Hindlimb muscle (tissue), 1 donor: ENCODE results near the gene PTPRN2. TPM values are rescaled to one million over a fixed set of nuclear protein-coding genes. Genes with fewer than 3 reads are reported as not detected.

Experiments used
- DNase-seq: peaks from one replicate; pipeline ENCODE4 v3.0.0-alpha.2; 2013
- polyA plus RNA-seq: library from polyadenylated mRNA; unstranded; fragments of 120-200 nt; gene quantifications from one replicate; pipeline ENCODE4 v1.2.1, GENCODE V29; 2013; ENCODE audit not compliant: insufficient read length

The PTPRN2 gene
- polyA plus RNA-seq, 1 donor = 2.0 TPM

- no peak for DNase-seq
Observed at GRCh38 chr7:157837561-157837960, 750.1 kb downstream of the PTPRN2 start.

GRCh38 chr7:157837047-157837446, 750.6 kb downstream of the PTPRN2 start:
- DNase-seq = no peak

- no peak for DNase-seq
Observed at GRCh38 chr7:157834501-157835163, 753.0 kb downstream of the PTPRN2 start.

GRCh38 chr7:157832866-157833607, 754.6 kb downstream of the PTPRN2 start:
- DNase-seq = no peak

- no peak for DNase-seq
Observed at GRCh38 chr7:157832421-157832820, 755.2 kb downstream of the PTPRN2 start.

GRCh38 chr7:157832006-157832405, 755.6 kb downstream of the PTPRN2 start:
- no peak for DNase-seq

- DNase-seq = no peak
Observed at GRCh38 chr7:157831143-157831905, 756.3 kb downstream of the PTPRN2 start.

- DNase-seq = no peak
Observed at GRCh38 chr7:157830331-157830730, 757.3 kb downstream of the PTPRN2 start.

GRCh38 chr7:157829491-157829890, 758.1 kb downstream of the PTPRN2 start:
- no peak for DNase-seq

- no peak for DNase-seq
Observed at GRCh38 chr7:157828881-157829280, 758.7 kb downstream of the PTPRN2 start.

GRCh38 chr7:157828190-157828589, 759.4 kb downstream of the PTPRN2 start:
- no peak for DNase-seq

GRCh38 chr7:157827863-157828160, 759.8 kb downstream of the PTPRN2 start:
- no peak for DNase-seq

GRCh38 chr7:157827045-157827862, 760.4 kb downstream of the PTPRN2 start:
- DNase-seq = no peak

GRCh38 chr7:157826566-157826965, 761.1 kb downstream of the PTPRN2 start:
- DNase-seq = no peak

- no peak for DNase-seq
Observed at GRCh38 chr7:157825325-157825724, 762.3 kb downstream of the PTPRN2 start.

GRCh38 chr7:157824819-157825121, 762.9 kb downstream of the PTPRN2 start:
- DNase-seq = no peak

- DNase-seq = no peak
Observed at GRCh38 chr7:157824011-157824818, 763.4 kb downstream of the PTPRN2 start.

GRCh38 chr7:157822688-157823031, 765.0 kb downstream of the PTPRN2 start:
- no peak for DNase-seq

- DNase-seq = no peak
Observed at GRCh38 chr7:157821959-157822687, 765.5 kb downstream of the PTPRN2 start.

GRCh38 chr7:157820796-157821195, 766.8 kb downstream of the PTPRN2 start:
- no peak for DNase-seq

GRCh38 chr7:157819455-157819807, 768.2 kb downstream of the PTPRN2 start:
- DNase-seq = no peak
